GM23338 (cell line): ENCODE results near the gene UBE2I.

Experiments used
- CREB1 ChIP-seq: fragments of 250-450 bp; sonication (Bioruptor Pico); IDR thresholded peaks from 2 replicates; pipeline ENCODE4 v1.5.0; 2020; ENCODE audit warnings: low read depth, mild to moderate bottlenecking, moderate library complexity
- CTCF ChIP-seq, 2 experiments: fragments of 200-600 bp in 1 of 2; sonication (generic) in 1 of 2; conservative IDR thresholded peaks; 2 replicates each; pipeline versions ENCODE4 v1.5.1 to v1.6.1; 2016 to 2017; ENCODE audit warnings: antibody characterized with exemption in 2 of 2, low read depth in 2 of 2, mild to moderate bottlenecking in 2 of 2, moderate library complexity in 1 of 2
- POLR2AphosphoS5 ChIP-seq: IDR thresholded peaks from 2 replicates; pipeline ENCODE4 v1.6.1; 2016; ENCODE audit warnings: antibody characterized with exemption, low read depth

- TF ChIP-seq CREB1 (CRISPR knock-in tag) = no peak
- TF ChIP-seq CTCF (conservative IDR thresholded peaks at IDR 0.05; ENCODE audit: low read depth in 2 of 2) = no peak
- no peak for TF ChIP-seq POLR2AphosphoS5
These were observed 63.0 kb downstream of the UBE2I start for GRCh38 chr16:1372292-1372950.
